HG02642 (cell line): Measurements from ENCODE around the gene INPPL1.
"Not testable (repeated sequence)": the region's sequence is repeated elsewhere in the genome, so short reads cannot be mapped to it uniquely, and the experiment has no call there.

Experiments
- ATAC-seq: cut with Tn5 transposase; IDR thresholded peaks from one replicate; pipeline ENCODE4 v1.9.1; 2021; ENCODE audit warnings: mild to moderate bottlenecking; ENCODE audit not compliant: unreplicated experiment, poor library complexity

Gene INPPL1

GRCh38 chr11:72224564-72225410 lies at the start of gene INPPL1:
Gene INPPL1 (plus strand): TSS chr11:72224767. CDS start chr11:72224985, 218 bp downstream.
- ATAC-seq, result no peak

GRCh38 chr11:72177656-72178055 lies 46.9 kb upstream of the INPPL1 start:
- ATAC-seq, result no peak

GRCh38 chr11:72179049-72179803 lies 45.3 kb upstream of the INPPL1 start:
- ATAC-seq, result no peak

GRCh38 chr11:72179804-72180396 lies 44.7 kb upstream of the INPPL1 start:
- ATAC-seq, result no peak

- not testable (repeated sequence) for ATAC-seq
These were observed 43.5 kb upstream of the INPPL1 start for GRCh38 chr11:72180892-72181552.

- not testable (repeated sequence) for ATAC-seq
These were observed 43.0 kb upstream of the INPPL1 start for GRCh38 chr11:72181553-72181958.

GRCh38 chr11:72188267-72188666 lies 36.3 kb upstream of the INPPL1 start:
- no peak for ATAC-seq

GRCh38 chr11:72189455-72190250 lies 34.9 kb upstream of the INPPL1 start:
- ATAC-seq, result no peak

GRCh38 chr11:72190631-72191071 lies 33.9 kb upstream of the INPPL1 start:
- no peak for ATAC-seq

GRCh38 chr11:72191961-72192381 lies 32.6 kb upstream of the INPPL1 start, which contains the start of gene FOLR1:
Gene FOLR1 (plus strand): TSS chr11:72192140. CDS start chr11:72192174, 34 bp downstream.
- ATAC-seq, result no peak

- ATAC-seq, result no peak
These were observed 28.9 kb upstream of the INPPL1 start for GRCh38 chr11:72195518-72196270.

GRCh38 chr11:72201445-72201844 lies 23.1 kb upstream of the INPPL1 start:
- not testable (repeated sequence) for ATAC-seq

- no peak for ATAC-seq
These were observed 22.0 kb upstream of the INPPL1 start for GRCh38 chr11:72202571-72202970.

GRCh38 chr11:72203163-72203562 lies 21.4 kb upstream of the INPPL1 start:
- no peak for ATAC-seq

- no peak for ATAC-seq
These were observed 19.7 kb upstream of the INPPL1 start for GRCh38 chr11:72204886-72205285.

- not testable (repeated sequence) for ATAC-seq
These were observed 17.8 kb upstream of the INPPL1 start for GRCh38 chr11:72206794-72207193.

- no peak for ATAC-seq
These were observed 16.3 kb upstream of the INPPL1 start for GRCh38 chr11:72208281-72208680.

GRCh38 chr11:72209101-72209500 lies 15.5 kb upstream of the INPPL1 start:
- ATAC-seq, result no peak

GRCh38 chr11:72216638-72217037 lies 7.9 kb upstream of the INPPL1 start, which contains the start of gene FOLR2:
Gene FOLR2 (plus strand): TSS chr11:72216794. CDS start chr11:72218585, 1,791 bp downstream.
- ATAC-seq, result no peak
